Stomach (tissue), 9 donors: ENCODE results near the gene HADH. TPM values are rescaled to one million over a fixed set of nuclear protein-coding genes. Genes with fewer than 3 reads are reported as not detected.

Source experiments
- DNase-seq, 2 donors: peaks; one replicate each; pipeline versions ENCODE4 v3.0.0 to v3.0.0-alpha.2; 2013 to 2019
- H3K27ac ChIP-seq, 5 donors: fragments of 200-600 bp in 4 of 5; sonication (generic) in 4 of 5; one replicate each; pipeline ENCODE4 v1.5.1; 2013 to 2019; ENCODE audit warnings: mild to moderate bottlenecking in 1 of 5, moderate library complexity in 1 of 5
- H3K27me3 ChIP-seq, 3 donors: fragments of 200-600 bp; sonication (generic); one replicate each; pipeline ENCODE4 v1.5.1; 2017 to 2019; ENCODE audit warnings: mixed run types in 1 of 3
- H3K36me3 ChIP-seq, 4 donors: fragments of 200-600 bp; sonication (generic); 1 replicate in 3 of 4; 2 replicates in 1 of 4; pipeline ENCODE4 v1.5.1; 2016 to 2019
- H3K4me1 ChIP-seq, 4 donors: fragments of 200-600 bp; sonication (generic); one replicate each; pipeline ENCODE4 v1.5.1; 2016 to 2019
- H3K4me3 ChIP-seq, 4 donors: fragments of 200-600 bp; sonication (generic) in 3 of 4; one replicate each; pipeline ENCODE4 v1.5.1; 2016 to 2019; ENCODE audit warnings: mild to moderate bottlenecking in 1 of 4
- H3K9me3 ChIP-seq, 4 donors: fragments of 200-600 bp; sonication (generic); one replicate each; pipeline ENCODE4 v1.5.1; 2016 to 2019
- CTCF ChIP-seq, 7 experiments: fragments of 450-650 bp in 4 of 7; fragments of 200-600 bp in 3 of 7; sonication (generic) in 3 of 7; IDR thresholded peaks; one replicate each; pipeline ENCODE4 v1.5.1; 2016 to 2019; ENCODE audit warnings: antibody characterized with exemption in 7 of 7, control low read depth in 2 of 7, mild to moderate bottlenecking in 1 of 7
- EP300 ChIP-seq: sonication (generic); formaldehyde crosslinking; IDR thresholded peaks from one replicate; pipeline ENCODE4 v1.6.1; 2017; ENCODE audit warnings: antibody characterized with exemption
- POLR2A ChIP-seq, 4 donors: fragments of 450-650 bp; IDR thresholded peaks; one replicate each; pipeline ENCODE4 v1.6.1; 2016; ENCODE audit warnings: antibody characterized with exemption in 4 of 4, control low read depth in 2 of 4, mild to moderate bottlenecking in 1 of 4, moderate library complexity in 1 of 4
- POLR2AphosphoS5 ChIP-seq, 3 donors: sonication (generic); formaldehyde crosslinking; IDR thresholded peaks; one replicate each; pipeline ENCODE4 v1.6.1; 2016; ENCODE audit warnings: antibody characterized with exemption in 3 of 3
- WGBS, 5 donors: extraction: QIAGEN DNeasy Blood & Tissue Kit in 3 of 5; methylation state at CpG; one replicate each; pipeline versions ENCODE4 v1.1.5 to v1.1.7; 2013 to 2018; 5-methylcytosine and 5-hydroxymethylcytosine counted together
- intact Hi-C: fragments of 100-400 bp; cut with DNase I; formaldehyde crosslinking; loops from one replicate; pipeline ENCODE4 v1.15.1; 2023; ENCODE audit warnings: low total_unique reads
- polyA plus RNA-seq, 3 donors: library from polyadenylated mRNA; stranded (reverse); fragments of 200-250 nt; gene quantifications; one replicate each; pipeline ENCODE4 v1.2.3, GENCODE V29; 2013
- total RNA-seq, 5 donors: library from RNA; depleted of rRNA; stranded (reverse); fragments of >200 nt; gene quantifications; one replicate each; pipeline versions ENCODE4 v1.1.0 to v1.2.3, GENCODE V29; 2014 to 2016
- donor health status: healthy with polysubstance abuse.
- donor health status: Bipolar disorder and iron deficiency.
- donor health status: healthy.

The HADH gene
- total and polyA plus RNA-seq, 8 donors = 51.6 to 118 (median 64.7) TPM

GRCh38 chr4:108055787-108056186, 66.1 kb downstream of the HADH start:
- no peaks in the 10 kb centered on the region for H3K27me3 ChIP-seq
- TF ChIP-seq CTCF (IDR thresholded peaks at IDR 0.05) (no peak), POLR2A (IDR thresholded peaks at IDR 0.05) (no peak), POLR2AphosphoS5 (IDR thresholded peaks at IDR 0.05) (no peak), EP300 (no peak)
- 85 to 95% (median 92%) methylated on average over 3 of the region's 3 CpGs for WGBS, 5 donors
- no peak for DNase-seq
- intact Hi-C loops = no loop called here
- no peak overlapping the region for H3K27ac ChIP-seq
- no peaks in the 10 kb centered on the region for H3K9me3 ChIP-seq
- no peak overlapping the region for H3K4me3 ChIP-seq
- H3K4me1 ChIP-seq = peaks cover 0 to 4% (median 0%) of the 10 kb centered on the region in 4 donors
- H3K36me3 ChIP-seq = no peaks in the 10 kb centered on the region

- H3K36me3 ChIP-seq = no peaks in the 10 kb centered on the region
- peaks cover 0 to 4% (median 0%) of the 10 kb centered on the region in 4 donors for H3K4me1 ChIP-seq
- no peak for TF ChIP-seq POLR2A (IDR thresholded peaks at IDR 0.05)
- TF ChIP-seq CTCF (IDR thresholded peaks at IDR 0.05) = no peak
- H3K9me3 ChIP-seq = no peaks in the 10 kb centered on the region
- DNase-seq = no peak
- WGBS, 5 donors = 72 to 80% (median 77%) methylated on average over 6 of the region's 6 CpGs
- H3K27ac ChIP-seq = no peak overlapping the region
- no peak overlapping the region for H3K4me3 ChIP-seq
- intact Hi-C loops = no loop called here
- no peaks in the 10 kb centered on the region for H3K27me3 ChIP-seq
Measured at GRCh38 chr4:108056418-108056817, 66.7 kb downstream of the HADH start.

- Histone ChIP-seq H3K4me3 (no peak overlapping the region), H3K9me3 (no peaks in the 10 kb centered on the region), H3K27me3 (peaks cover 0 to 8% (median 0%) of the 10 kb centered on the region in 3 donors), H3K36me3 (no peaks in the 10 kb centered on the region), H3K27ac (no peak overlapping the region), H3K4me1 (peaks cover 0 to 4% (median 0%) of the 10 kb centered on the region in 4 donors)
- no peak for TF ChIP-seq POLR2AphosphoS5 (IDR thresholded peaks at IDR 0.05)
- no peak for TF ChIP-seq EP300
- TF ChIP-seq CTCF (IDR thresholded peaks at IDR 0.05) = no peak
- TF ChIP-seq POLR2A (IDR thresholded peaks at IDR 0.05) = no peak
- intact Hi-C loops = no loop called here
- WGBS, 5 donors = 62 to 70% (median 63%) methylated on average over 11 of the region's 11 CpGs
- DNase-seq = peak in 1 of 2 donors; percentile 26
Measured at GRCh38 chr4:108058685-108059440, 69.2 kb downstream of the HADH start.

- intact Hi-C loops = no loop called here
- no peak for TF ChIP-seq CTCF (IDR thresholded peaks at IDR 0.05)
- H3K9me3 ChIP-seq = no peaks in the 10 kb centered on the region
- WGBS, 5 donors = 46 to 55% (median 51%) methylated on average over 5 of the region's 5 CpGs
- DNase-seq = peak in 1 of 2 donors; percentile 60
- peaks cover 0 to 4% (median 0%) of the 10 kb centered on the region in 4 donors for H3K4me1 ChIP-seq
- H3K27ac ChIP-seq = no peak overlapping the region
- no peak overlapping the region for H3K4me3 ChIP-seq
- H3K27me3 ChIP-seq = peaks cover 0 to 8% (median 0%) of the 10 kb centered on the region in 3 donors
- no peaks in the 10 kb centered on the region for H3K36me3 ChIP-seq
Measured at GRCh38 chr4:108060164-108060563, 70.5 kb downstream of the HADH start.
